GM23338 (cell line): Measurements from ENCODE around the gene SEPTIN3. TPM values are rescaled to one million over a fixed set of nuclear protein-coding genes. Genes with fewer than 3 reads are reported as not detected.
A peak's percentile ranks its signal among the peaks of the same experiment; 100 is the strongest.

Experiments
- ATAC-seq: fragments of 200-7000 bp; cut with Tn5 transposase; 3 replicates; pipeline ENCODE4 v1.9.1; 2020
- DNase-seq: peaks from one replicate; pipeline ENCODE4 v3.0.0-alpha.2; 2015; ENCODE audit warnings: low spot score
- H2AFZ ChIP-seq: fragments of 200-600 bp; sonication (generic); 2 replicates; pipeline ENCODE4 v1.8.0; 2016; ENCODE audit warnings: antibody characterized with exemption, mild to moderate bottlenecking, moderate library complexity
- H3F3A ChIP-seq: fragments of 200-600 bp; sonication (generic); replicated peaks from 2 replicates; pipeline ENCODE4 v1.8.0; 2017; ENCODE audit warnings: antibody characterized with exemption, mixed run types, low read depth
- H3K27ac ChIP-seq: fragments of 200-600 bp; sonication (generic); 2 replicates; pipeline ENCODE4 v1.6.1; 2016; ENCODE audit warnings: low read depth
- H3K27me3 ChIP-seq: fragments of 200-600 bp; sonication (generic); 2 replicates; pipeline ENCODE4 v1.8.0; 2016; ENCODE audit warnings: mild to moderate bottlenecking, mixed run types, moderate library complexity; ENCODE audit not compliant: insufficient read depth
- H3K36me3 ChIP-seq: fragments of 200-600 bp; sonication (generic); 2 replicates; pipeline ENCODE4 v1.8.0; 2016; ENCODE audit warnings: mild to moderate bottlenecking; ENCODE audit not compliant: insufficient read depth
- H3K4me1 ChIP-seq: fragments of 200-600 bp; sonication (generic); 2 replicates; pipeline ENCODE4 v1.8.0; 2016; ENCODE audit warnings: mild to moderate bottlenecking, moderate library complexity; ENCODE audit not compliant: insufficient read depth
- H3K4me2 ChIP-seq: fragments of 200-600 bp; sonication (generic); 2 replicates; pipeline ENCODE4 v1.7.1; 2017; ENCODE audit warnings: mixed run types
- H3K4me3 ChIP-seq: fragments of 200-600 bp; sonication (generic); 2 replicates; pipeline ENCODE4 v1.6.1; 2016; ENCODE audit warnings: mixed run types
- H3K79me2 ChIP-seq: fragments of 200-600 bp; sonication (generic); replicated peaks from 2 replicates; pipeline ENCODE4 v1.8.0; 2017; ENCODE audit warnings: mild to moderate bottlenecking; ENCODE audit not compliant: insufficient read depth
- H3K9me2 ChIP-seq: fragments of 200-600 bp; sonication (generic); 2 replicates; pipeline ENCODE4 v1.8.0; 2017; ENCODE audit not compliant: insufficient read depth
- H4K20me1 ChIP-seq: fragments of 200-600 bp; sonication (generic); replicated peaks from 2 replicates; pipeline ENCODE4 v1.8.0; 2017; ENCODE audit warnings: mild to moderate bottlenecking; ENCODE audit not compliant: insufficient read depth
- H3K27ac Mint-ChIP-seq: 2 replicates; pipeline ENCODE4 v1.8.0; 2020; ENCODE audit warnings: inconsistent platforms, mild to moderate bottlenecking, moderate library complexity, mixed read lengths
- H3K27me3 Mint-ChIP-seq: 3 replicates; pipeline ENCODE4 v1.8.0; 2022; ENCODE audit warnings: low read depth, mild to moderate bottlenecking, moderate library complexity, mixed read lengths, inconsistent platforms; ENCODE audit not compliant: insufficient read depth, poor library complexity
- H3K36me3 Mint-ChIP-seq: 3 replicates; pipeline ENCODE4 v1.8.0; 2021; ENCODE audit warnings: low read depth, mild to moderate bottlenecking, inconsistent platforms, moderate library complexity, mixed read lengths
- H3K4me1 Mint-ChIP-seq: 3 replicates; pipeline ENCODE4 v1.8.0; 2020; ENCODE audit warnings: mild to moderate bottlenecking, inconsistent platforms, mixed read lengths
- H3K4me3 Mint-ChIP-seq: 3 replicates; pipeline ENCODE4 v1.8.0; 2021; ENCODE audit warnings: moderate library complexity, mild to moderate bottlenecking, inconsistent platforms, mixed read lengths
- H3K9me3 Mint-ChIP-seq: 3 replicates; pipeline ENCODE4 v1.8.0; 2020; ENCODE audit warnings: moderate library complexity, mild to moderate bottlenecking, inconsistent platforms, mixed read lengths
- CREB1 ChIP-seq: fragments of 250-450 bp; sonication (Bioruptor Pico); IDR thresholded peaks from 2 replicates; pipeline ENCODE4 v1.5.0; 2020; ENCODE audit warnings: low read depth, mild to moderate bottlenecking, moderate library complexity
- CTCF ChIP-seq, 2 experiments: fragments of 200-600 bp in 1 of 2; sonication (generic) in 1 of 2; conservative IDR thresholded peaks; 2 replicates each; pipeline versions ENCODE4 v1.5.1 to v1.6.1; 2016 to 2017; ENCODE audit warnings: antibody characterized with exemption in 2 of 2, low read depth in 2 of 2, mild to moderate bottlenecking in 2 of 2, moderate library complexity in 1 of 2
- ETS1 ChIP-seq: IDR thresholded peaks from 2 replicates; pipeline ENCODE4 v1.6.1; 2016; ENCODE audit warnings: antibody characterized with exemption
- JUNB ChIP-seq: IDR thresholded peaks from one replicate; pipeline ENCODE4 v1.6.1; 2016; ENCODE audit warnings: antibody characterized with exemption; ENCODE audit not compliant: unreplicated experiment
- POLR2AphosphoS5 ChIP-seq: IDR thresholded peaks from 2 replicates; pipeline ENCODE4 v1.6.1; 2016; ENCODE audit warnings: antibody characterized with exemption, low read depth
- REST ChIP-seq: IDR thresholded peaks from one replicate; pipeline ENCODE4 v1.6.1; 2018; ENCODE audit warnings: antibody characterized with exemption; ENCODE audit not compliant: unreplicated experiment
- ZNF114 ChIP-seq: fragments of 250-450 bp; sonication (Bioruptor Pico); IDR thresholded peaks from 2 replicates; pipeline ENCODE4 v1.5.0; 2020; ENCODE audit warnings: mild to moderate bottlenecking, moderate library complexity
- ZNF331 ChIP-seq: fragments of 250-450 bp; sonication (Bioruptor Pico); IDR thresholded peaks from 2 replicates; pipeline ENCODE4 v1.5.0; 2020; ENCODE audit warnings: low read depth, mild to moderate bottlenecking, moderate library complexity
- polyA plus RNA-seq: library from polyadenylated mRNA; unstranded; fragments of >200 nt; fragmentation: Nextera tagmentation; extraction: Ambion mirVana; gene quantifications from 2 replicates; pipeline ENCODE4 v1.2.1, GENCODE V29; 2016
- total RNA-seq: library from RNA; depleted of rRNA; stranded (reverse); fragments of >200 nt; shearing (Covaris generic); gene quantifications from 2 replicates; pipeline ENCODE4 v1.2.3, GENCODE V29; 2014

The SEPTIN3 gene
- total and polyA plus RNA-seq, 2 experiments from 2014 or later = 16.4 to 28.4 TPM

GRCh38 chr22:41947424-41948080, 21.7 kb upstream of the SEPTIN3 start:
- Histone ChIP-seq H3K27me3 (0 out of 2 replicates have a peak, but pooled peaks cover 3% of the 10 kb centered on the region), H3K4me2 (peak overlapping the region; percentile 90), H3K4me3 (peak overlapping the region; percentile 55), H2AFZ (peak overlapping the region; percentile 14; the same call in 1 of the 2 replicates), H3K79me2 (peaks cover 10% of the 10 kb centered on the region), H3F3A (peaks cover 20% of the 10 kb centered on the region), H3K9me2 (no peaks in the 10 kb centered on the region), H4K20me1 (peaks cover 19% of the 10 kb centered on the region), H3K4me1 (peaks cover 35% of the 10 kb centered on the region), H3K27ac (no peak overlapping the region), H3K36me3 (0 out of 2 replicates have a peak, but pooled peaks cover 4% of the 10 kb centered on the region)
- Mint-ChIP-seq H3K27ac (no peak overlapping the region), H3K27me3 (peaks cover 24% of the 10 kb centered on the region), H3K9me3 (no peaks in the 10 kb centered on the region), H3K4me1 (peaks cover 32% of the 10 kb centered on the region), H3K36me3 (peaks cover 32% of the 10 kb centered on the region), H3K4me3 (peak overlapping the region; percentile 82)
- TF ChIP-seq ZNF331 (CRISPR knock-in tag) = no peak
- TF ChIP-seq CTCF (conservative IDR thresholded peaks at IDR 0.05; ENCODE audit: low read depth in 2 of 2) = no peak
- TF ChIP-seq ETS1 = no peak
- no peak for TF ChIP-seq REST
- no peak for DNase-seq
- ATAC-seq = no peak

GRCh38 chr22:41948142-41948541, 21.1 kb upstream of the SEPTIN3 start:
- no peaks in the 10 kb centered on the region for H3K9me2 ChIP-seq
- no peak overlapping the region for H2AFZ ChIP-seq
- H3K4me3 Mint-ChIP-seq = peak overlapping the region; percentile 82; the same call in 1 of the 3 replicates
- H3K4me1 Mint-ChIP-seq = peaks cover 32% of the 10 kb centered on the region
- H3K4me3 ChIP-seq = no peak overlapping the region
- 0 out of 2 replicates have a peak, but pooled peaks cover 3% of the 10 kb centered on the region for H3K27me3 ChIP-seq
- no peaks in the 10 kb centered on the region for H3K9me3 Mint-ChIP-seq
- 0 out of 2 replicates have a peak, but pooled peaks cover 4% of the 10 kb centered on the region for H3K36me3 ChIP-seq
- H4K20me1 ChIP-seq = peaks cover 15% of the 10 kb centered on the region
- no peak overlapping the region for H3K27ac ChIP-seq
- no peak for DNase-seq
- ATAC-seq = no peak
- peaks cover 20% of the 10 kb centered on the region for H3F3A ChIP-seq
- no peak overlapping the region for H3K27ac Mint-ChIP-seq
- peaks cover 35% of the 10 kb centered on the region for H3K4me1 ChIP-seq
- no peak overlapping the region for H3K4me2 ChIP-seq
- peaks cover 27% of the 10 kb centered on the region for H3K36me3 Mint-ChIP-seq
- H3K27me3 Mint-ChIP-seq = peaks cover 24% of the 10 kb centered on the region
- peaks cover 10% of the 10 kb centered on the region for H3K79me2 ChIP-seq
- TF ChIP-seq ZNF114 (CRISPR knock-in tag) (no peak), JUNB (no peak), CTCF (conservative IDR thresholded peaks at IDR 0.05; ENCODE audit: low read depth in 2 of 2) (no peak), CREB1 (CRISPR knock-in tag) (no peak), POLR2AphosphoS5 (no peak)
